Testis (tissue), 3 donors: ENCODE data around the gene PLOD1. TPM values are rescaled to one million over a fixed set of nuclear protein-coding genes. Genes with fewer than 3 reads are reported as not detected.

ENCODE experiments used
- DNase-seq: peaks from one replicate; pipeline ENCODE4 v3.0.0-alpha.2; 2019
- H3K27ac ChIP-seq, 2 donors: fragments of 200-600 bp; sonication (generic); one replicate each; pipeline ENCODE4 v1.5.1; 2019
- H3K27me3 ChIP-seq: fragments of 200-600 bp; sonication (generic); one replicate; pipeline ENCODE4 v1.5.1; 2019
- H3K36me3 ChIP-seq: fragments of 200-600 bp; sonication (generic); one replicate; pipeline ENCODE4 v1.5.1; 2017; ENCODE audit warnings: low read depth; ENCODE audit errors: missing control alignments
- H3K4me1 ChIP-seq: fragments of 200-600 bp; sonication (generic); one replicate; pipeline ENCODE4 v1.5.1; 2019
- H3K4me3 ChIP-seq, 2 donors: fragments of 200-600 bp; sonication (generic); one replicate each; pipeline ENCODE4 v1.5.1; 2017 to 2019
- H3K9me3 ChIP-seq: fragments of 200-600 bp; sonication (generic); one replicate; pipeline ENCODE4 v1.5.1; 2017
- POLR2A ChIP-seq: fragments of 450-650 bp; IDR thresholded peaks from one replicate; pipeline ENCODE4 v1.6.1; 2017; ENCODE audit warnings: antibody characterized with exemption, mild to moderate bottlenecking, moderate library complexity
- WGBS, 2 donors: methylation state at CpG; one replicate each; pipeline ENCODE4 v1.1.5; 2018; 5-methylcytosine and 5-hydroxymethylcytosine counted together
- intact Hi-C: fragments of 100-400 bp; cut with DNase I; formaldehyde crosslinking; loops from one replicate; pipeline ENCODE4 v1.15.1; 2023; ENCODE audit warnings: low total_unique reads
- polyA plus RNA-seq: library from polyadenylated mRNA; stranded (reverse); fragments of 350-450 nt; fragmentation: Illumina TruSeq; extraction: RNeasy Lipid Tissue Mini Kit (QIAGEN cat#74804); gene quantifications from one replicate; pipeline ENCODE4 v1.2.3, GENCODE V29; 2014; ENCODE audit warnings: low read depth, low replicate concordance; ENCODE audit not compliant: insufficient read depth
- total RNA-seq, 2 donors: library from RNA; depleted of rRNA; stranded (reverse); fragments of >200 nt; gene quantifications; one replicate each; pipeline ENCODE4 v1.2.3, GENCODE V29; 2016
- TF ChIP-seq, protein P1 (sequence below), 3 experiments: fragments of 450-650 bp in 2 of 3; fragments of 200-600 bp in 1 of 3; sonication (generic) in 1 of 3; IDR thresholded peaks; one replicate each; pipeline ENCODE4 v1.5.1; 2016 to 2019; ENCODE audit warnings: antibody characterized with exemption in 3 of 3, mild to moderate bottlenecking in 2 of 3, moderate library complexity in 1 of 3

PLOD1 gene
- total and polyA plus RNA-seq, 3 donors from 2014 or later: 33.1 to 62.0 (median 41.3) TPM

DNA sequence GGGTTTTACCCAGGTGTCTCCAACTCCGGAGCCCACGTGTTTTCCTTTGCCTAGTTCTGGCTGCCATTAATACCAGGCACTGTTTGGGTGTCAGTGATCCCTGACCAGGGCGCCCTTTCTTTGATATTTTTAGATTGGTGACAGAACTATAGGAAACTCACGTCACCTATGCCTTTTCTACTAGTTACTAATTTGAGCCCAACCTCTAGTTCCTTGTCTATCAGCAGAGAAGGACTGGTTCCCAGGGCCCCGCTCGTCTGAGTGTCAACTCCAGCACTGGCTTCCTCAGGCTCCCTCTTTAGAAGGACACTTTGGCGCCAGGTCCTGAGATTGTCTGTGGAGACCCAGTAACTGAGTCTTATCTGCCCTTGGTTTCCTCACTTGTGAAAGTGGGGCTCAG is 55.2 kb downstream of the PLOD1 start:
- Histone ChIP-seq H3K36me3 (no peaks in the 10 kb centered on the region), H3K27me3 (no peaks in the 10 kb centered on the region), H3K27ac (peak overlapping the region in 1 of 2 donors; percentile 10), H3K9me3 (no peaks in the 10 kb centered on the region), H3K4me1 (no peaks in the 10 kb centered on the region), H3K4me3 (no peak overlapping the region)
- 93 to 96% methylated on average over 7 of the region's 7 CpGs for WGBS, 2 donors
- no peak for DNase-seq
- TF ChIP-seq POLR2A: no peak
- TF ChIP-seq, protein P1, sequence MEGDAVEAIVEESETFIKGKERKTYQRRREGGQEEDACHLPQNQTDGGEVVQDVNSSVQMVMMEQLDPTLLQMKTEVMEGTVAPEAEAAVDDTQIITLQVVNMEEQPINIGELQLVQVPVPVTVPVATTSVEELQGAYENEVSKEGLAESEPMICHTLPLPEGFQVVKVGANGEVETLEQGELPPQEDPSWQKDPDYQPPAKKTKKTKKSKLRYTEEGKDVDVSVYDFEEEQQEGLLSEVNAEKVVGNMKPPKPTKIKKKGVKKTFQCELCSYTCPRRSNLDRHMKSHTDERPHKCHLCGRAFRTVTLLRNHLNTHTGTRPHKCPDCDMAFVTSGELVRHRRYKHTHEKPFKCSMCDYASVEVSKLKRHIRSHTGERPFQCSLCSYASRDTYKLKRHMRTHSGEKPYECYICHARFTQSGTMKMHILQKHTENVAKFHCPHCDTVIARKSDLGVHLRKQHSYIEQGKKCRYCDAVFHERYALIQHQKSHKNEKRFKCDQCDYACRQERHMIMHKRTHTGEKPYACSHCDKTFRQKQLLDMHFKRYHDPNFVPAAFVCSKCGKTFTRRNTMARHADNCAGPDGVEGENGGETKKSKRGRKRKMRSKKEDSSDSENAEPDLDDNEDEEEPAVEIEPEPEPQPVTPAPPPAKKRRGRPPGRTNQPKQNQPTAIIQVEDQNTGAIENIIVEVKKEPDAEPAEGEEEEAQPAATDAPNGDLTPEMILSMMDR (IDR thresholded peaks at IDR 0.05): no peak
- intact Hi-C loops: no loop called here

DNA sequence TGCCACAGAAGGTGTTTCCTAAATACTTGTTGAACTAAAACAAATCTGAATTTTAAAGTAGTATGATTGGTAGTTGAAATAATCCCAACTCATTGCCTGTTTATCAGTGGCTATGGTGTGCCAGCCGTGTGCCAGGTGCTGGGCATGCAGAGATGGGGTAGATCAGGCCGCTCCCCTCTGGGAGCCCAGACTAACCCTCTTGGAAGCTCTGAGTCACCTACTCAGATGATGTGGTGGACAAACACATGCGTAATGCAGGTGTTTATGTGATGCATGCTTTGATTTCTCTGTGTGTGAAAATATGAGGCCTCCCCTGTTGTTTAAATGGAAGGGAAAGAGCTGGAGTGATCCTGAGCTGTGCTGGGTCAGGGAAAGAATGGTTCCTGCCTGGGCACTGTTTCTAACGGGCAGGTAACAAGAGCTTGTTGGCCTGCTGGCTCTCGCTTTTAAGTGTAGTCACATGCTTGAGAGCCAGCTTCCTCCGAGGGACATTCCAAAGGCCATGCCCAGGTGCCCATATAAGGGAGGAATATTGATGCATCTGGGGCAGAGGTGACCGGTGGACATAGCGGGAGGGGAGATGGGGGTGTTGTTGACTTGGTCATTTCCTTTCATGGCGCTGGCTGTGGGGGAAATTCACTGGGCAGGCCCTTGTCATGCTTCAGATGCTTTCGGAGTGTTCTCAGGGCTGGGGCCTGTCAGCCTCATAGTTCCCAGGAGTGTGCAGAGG is 56.0 kb downstream of the PLOD1 start:
- H3K9me3 ChIP-seq: no peaks in the 10 kb centered on the region
- DNase-seq: no peak
- intact Hi-C loops: no loop called here
- WGBS, 2 donors: 84 to 95% methylated on average over 8 to 10 of the region's 10 CpGs
- no peak overlapping the region for H3K4me3 ChIP-seq
- no peaks in the 10 kb centered on the region for H3K36me3 ChIP-seq
- H3K4me1 ChIP-seq: no peaks in the 10 kb centered on the region
- H3K27me3 ChIP-seq: no peaks in the 10 kb centered on the region
- H3K27ac ChIP-seq: peak overlapping the region in 1 of 2 donors; percentile 10
- TF ChIP-seq, protein P1 (IDR thresholded peaks at IDR 0.05): no peak
- no peak for TF ChIP-seq POLR2A

DNA sequence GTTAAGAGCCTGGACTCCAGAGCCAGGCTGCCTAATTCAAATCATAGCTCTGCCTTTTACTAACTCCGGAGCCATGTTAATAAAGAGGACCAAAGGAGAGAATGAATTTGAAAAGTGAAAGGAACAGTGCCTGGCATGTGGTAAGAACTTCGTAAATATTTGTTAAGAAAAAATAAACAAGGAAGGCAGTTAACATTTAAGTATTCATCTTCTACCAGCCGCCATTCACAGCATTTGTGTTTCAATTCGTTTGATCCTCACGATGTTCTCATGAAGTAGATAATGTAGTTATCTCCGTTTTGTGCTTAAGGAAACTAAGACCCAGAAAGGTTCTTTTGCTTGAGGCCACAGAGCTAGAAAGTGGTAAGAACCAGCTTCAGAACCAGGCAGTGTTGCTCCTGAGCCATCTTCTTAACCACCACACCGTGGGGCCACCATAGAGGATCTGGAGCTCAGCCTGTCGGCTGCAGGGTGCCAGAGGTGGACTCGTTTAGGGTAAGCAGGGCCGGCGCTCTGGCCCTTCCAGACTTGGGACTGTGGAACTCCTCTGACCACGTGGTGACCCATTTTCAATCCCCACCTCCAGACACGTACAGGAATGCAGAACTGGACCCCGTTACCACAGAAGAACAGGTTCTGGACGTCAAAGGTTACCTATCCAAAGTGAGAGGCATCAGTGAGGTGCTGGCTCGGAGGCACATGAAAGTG is 57.6 kb downstream of the PLOD1 start:
- no peak for TF ChIP-seq POLR2A
- TF ChIP-seq, protein P1 (IDR thresholded peaks at IDR 0.05): no peak
- WGBS, 2 donors: 72 to 81% methylated on average over 16 of the region's 16 CpGs
- no peaks in the 10 kb centered on the region for H3K27me3 ChIP-seq
- no peak for DNase-seq
- no peaks in the 10 kb centered on the region for H3K36me3 ChIP-seq
- no peak overlapping the region for H3K27ac ChIP-seq
- no peak overlapping the region for H3K4me3 ChIP-seq
- H3K9me3 ChIP-seq: no peaks in the 10 kb centered on the region
- intact Hi-C loops: no loop called here
- no peaks in the 10 kb centered on the region for H3K4me1 ChIP-seq

DNA sequence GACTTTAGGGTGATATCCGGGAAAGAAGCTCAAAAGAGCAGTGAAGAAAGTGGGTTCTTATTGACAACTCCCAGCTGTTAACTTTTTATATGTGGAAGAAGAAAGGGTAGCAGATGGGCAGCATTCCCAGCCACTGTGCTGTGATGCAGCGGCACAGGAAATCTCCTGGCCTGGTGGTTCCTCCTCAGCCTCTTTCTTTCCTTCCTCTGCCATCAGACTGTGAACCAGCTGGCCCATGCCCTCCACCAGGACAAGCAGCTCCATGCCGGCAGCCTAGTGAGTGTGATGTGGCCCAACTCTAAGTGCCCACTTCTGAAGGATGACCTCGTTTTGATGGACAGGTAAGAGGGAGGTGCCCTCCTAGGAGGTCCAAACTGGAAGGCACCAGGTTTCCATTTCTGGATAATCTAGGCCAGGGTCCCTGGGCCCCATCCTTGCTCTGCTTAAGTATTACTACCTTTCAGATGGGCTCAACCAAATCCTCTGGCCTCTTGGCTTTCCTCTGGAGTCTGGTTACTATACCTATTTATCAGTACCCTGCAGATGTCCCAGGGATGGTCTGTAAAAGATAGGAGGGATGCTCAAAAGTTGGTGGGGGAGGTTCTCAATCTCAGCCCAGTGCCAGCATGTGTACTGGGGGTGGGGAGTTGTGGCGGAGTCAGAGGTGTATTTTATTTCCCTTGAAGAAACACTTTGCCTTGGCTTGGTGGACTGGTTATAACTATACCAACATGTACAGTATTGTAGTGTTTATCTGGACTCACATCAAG is 62.7 kb downstream of the PLOD1 start:
- intact Hi-C loops: no loop called here
- 91 to 94% methylated on average over 5 of the region's 5 CpGs for WGBS, 2 donors
- no peak for DNase-seq
- no peaks in the 10 kb centered on the region for H3K27me3 ChIP-seq
- no peak overlapping the region for H3K4me3 ChIP-seq
- TF ChIP-seq POLR2A: no peak
- TF ChIP-seq, protein P1 (IDR thresholded peaks at IDR 0.05): no peak
- H3K27ac ChIP-seq: no peak overlapping the region
- H3K9me3 ChIP-seq: no peaks in the 10 kb centered on the region
- H3K36me3 ChIP-seq: no peaks in the 10 kb centered on the region
- H3K4me1 ChIP-seq: no peaks in the 10 kb centered on the region
